Liver (tissue), 9 donors: Measurements from ENCODE around the gene MYB. TPM values are rescaled to one million over a fixed set of nuclear protein-coding genes. Genes with fewer than 3 reads are reported as not detected.

Experiments
- DNase-seq: peaks from one replicate; pipeline ENCODE4 v3.0.0-alpha.2; 2017; ENCODE audit warnings: low spot score
- H3K27ac ChIP-seq, 2 donors: one replicate each; pipeline ENCODE4 v1.7.0; 2013; ENCODE audit warnings: inconsistent platforms in 2 of 2, low read length in 2 of 2, control low read depth in 1 of 2, low read depth in 1 of 2, mild to moderate bottlenecking in 1 of 2
- H3K27me3 ChIP-seq, 4 donors: one replicate each; pipeline versions ENCODE4 v1.6.1 to v1.7.0; 2013; ENCODE audit warnings: low read length in 3 of 4, inconsistent platforms in 1 of 4, mild to moderate bottlenecking in 1 of 4, moderate library complexity in 1 of 4; ENCODE audit not compliant: control insufficient read depth in 4 of 4, insufficient read depth in 4 of 4
- H3K36me3 ChIP-seq, 4 donors: one replicate each; pipeline versions ENCODE4 v1.6.1 to v1.7.0; 2013; ENCODE audit warnings: low read length in 3 of 4, mild to moderate bottlenecking in 3 of 4, low read depth in 1 of 4, moderate library complexity in 1 of 4; ENCODE audit not compliant: control insufficient read depth in 4 of 4, insufficient read depth in 3 of 4
- H3K4me1 ChIP-seq, 4 donors: one replicate each; pipeline versions ENCODE4 v1.6.1 to v1.7.0; 2013; ENCODE audit warnings: low read length in 3 of 4, mild to moderate bottlenecking in 3 of 4, moderate library complexity in 1 of 4; ENCODE audit not compliant: control insufficient read depth in 4 of 4, insufficient read depth in 4 of 4
- H3K4me3 ChIP-seq, 3 donors: one replicate each; pipeline versions ENCODE4 v1.6.1 to v1.7.0; 2013; ENCODE audit warnings: low read length in 3 of 3, control low read depth in 1 of 3, low read depth in 1 of 3, mild to moderate bottlenecking in 1 of 3
- H3K9ac ChIP-seq, 2 donors: one replicate each; pipeline ENCODE4 v1.7.0; 2013; ENCODE audit warnings: low read length in 2 of 2, mild to moderate bottlenecking in 2 of 2, moderate library complexity in 2 of 2, control low read depth in 1 of 2, low read depth in 1 of 2
- H3K9me3 ChIP-seq, 4 donors: one replicate each; pipeline versions ENCODE4 v1.6.1 to v1.7.0; 2013; ENCODE audit warnings: low read length in 3 of 4; ENCODE audit not compliant: control insufficient read depth in 4 of 4
- CTCF ChIP-seq: fragments of 150-350 bp; IDR thresholded peaks from 2 replicates; pipeline ENCODE4 v1.5.1; 2017; ENCODE audit warnings: improper control_type of control experiment, low read depth, low read length; ENCODE audit not compliant: missing input control
- EGR1 ChIP-seq, 2 donors: IDR thresholded peaks; 2 replicates each; pipeline ENCODE4 v1.6.1; 2016 to 2018; ENCODE audit warnings: antibody characterized with exemption in 2 of 2, low read depth in 2 of 2
- FOXA1 ChIP-seq: IDR thresholded peaks from 2 replicates; pipeline ENCODE4 v1.6.1; 2016; ENCODE audit warnings: antibody characterized with exemption
- FOXA2 ChIP-seq: IDR thresholded peaks from 2 replicates; pipeline ENCODE4 v1.6.1; 2016; ENCODE audit warnings: antibody characterized with exemption
- GABPA ChIP-seq, 2 donors: IDR thresholded peaks in 1 of 2; conservative IDR thresholded peaks in 1 of 2; 2 replicates each; pipeline ENCODE4 v1.6.1; 2016; ENCODE audit warnings: antibody characterized with exemption in 2 of 2, mild to moderate bottlenecking in 1 of 2, moderate library complexity in 1 of 2
- HNF4A ChIP-seq, 2 donors: conservative IDR thresholded peaks; 2 replicates each; pipeline ENCODE4 v1.6.1; 2016; ENCODE audit warnings: antibody characterized with exemption in 2 of 2, mild to moderate bottlenecking in 2 of 2
- HNF4G ChIP-seq: IDR thresholded peaks from 2 replicates; pipeline ENCODE4 v1.6.1; 2016; ENCODE audit warnings: antibody characterized with exemption
- JUND ChIP-seq, 2 donors: IDR thresholded peaks; 2 replicates each; pipeline ENCODE4 v1.6.1; 2016; ENCODE audit warnings: antibody characterized with exemption in 2 of 2
- MAX ChIP-seq: IDR thresholded peaks from 2 replicates; pipeline ENCODE4 v1.6.1; 2016; ENCODE audit warnings: antibody characterized with exemption
- NR2F2 ChIP-seq: IDR thresholded peaks from 2 replicates; pipeline ENCODE4 v1.6.1; 2016; ENCODE audit warnings: antibody characterized with exemption
- RAD21 ChIP-seq, 2 donors: IDR thresholded peaks; 2 replicates each; pipeline ENCODE4 v1.6.1; 2016; ENCODE audit warnings: antibody characterized with exemption in 2 of 2, mild to moderate bottlenecking in 2 of 2
- RXRA ChIP-seq, 2 donors: IDR thresholded peaks; 2 replicates each; pipeline ENCODE4 v1.6.1; 2017 to 2018; ENCODE audit warnings: antibody characterized with exemption in 2 of 2, mild to moderate bottlenecking in 1 of 2
- SP1 ChIP-seq: IDR thresholded peaks from 2 replicates; pipeline ENCODE4 v1.6.1; 2018; ENCODE audit warnings: antibody characterized with exemption, mild to moderate bottlenecking
- TAF1 ChIP-seq: conservative IDR thresholded peaks from 2 replicates; pipeline ENCODE4 v1.6.1; 2016; ENCODE audit warnings: antibody characterized with exemption, mild to moderate bottlenecking
- YY1 ChIP-seq: IDR thresholded peaks from 2 replicates; pipeline ENCODE4 v1.6.1; 2016; ENCODE audit warnings: antibody characterized with exemption, mild to moderate bottlenecking
- ZBTB33 ChIP-seq: IDR thresholded peaks from 2 replicates; pipeline ENCODE4 v1.6.1; 2016; ENCODE audit warnings: antibody characterized with exemption
- WGBS: extraction: QIAGEN DNeasy Blood & Tissue Kit; methylation state at CpG from one replicate; pipeline ENCODE4 v1.1.7; 2013; 5-methylcytosine and 5-hydroxymethylcytosine counted together
- polyA plus RNA-seq, 2 donors: library from polyadenylated mRNA; stranded (reverse) in 1 of 2; unstranded in 1 of 2; fragments of 200-250 nt in 1 of 2; fragments of >200 nt in 1 of 2; fragmentation: Nextera tagmentation in 1 of 2; extraction: Ambion mirVana in 1 of 2; gene quantifications; one replicate each; pipeline versions ENCODE4 v1.2.1 to v1.2.3, GENCODE V29; 2013 to 2015
- total RNA-seq, 2 donors: library from RNA; depleted of rRNA; stranded (reverse); fragments of >200 nt; gene quantifications; one replicate each; pipeline ENCODE4 v1.2.3, GENCODE V29; 2014
- TF ChIP-seq, protein P1 (sequence below): IDR thresholded peaks from 2 replicates; pipeline ENCODE4 v1.6.1; 2016; ENCODE audit warnings: antibody characterized with exemption, mild to moderate bottlenecking
- TF ChIP-seq, protein P2 (sequence below): IDR thresholded peaks from 2 replicates; pipeline ENCODE4 v1.6.1; 2016; ENCODE audit warnings: antibody characterized with exemption
- donor health status: healthy.
- donor health status: healthy.
- donor health status: healthy.
- donor health status: healthy.
- donor health status: healthy.

MYB gene
- total and polyA plus RNA-seq, 4 donors = 0.08 to 19.8 (median 0.11) TPM

GRCh38 chr6:135135835-135136234 lies 45.3 kb upstream of the MYB start (continued):
- TF ChIP-seq, protein P1, sequence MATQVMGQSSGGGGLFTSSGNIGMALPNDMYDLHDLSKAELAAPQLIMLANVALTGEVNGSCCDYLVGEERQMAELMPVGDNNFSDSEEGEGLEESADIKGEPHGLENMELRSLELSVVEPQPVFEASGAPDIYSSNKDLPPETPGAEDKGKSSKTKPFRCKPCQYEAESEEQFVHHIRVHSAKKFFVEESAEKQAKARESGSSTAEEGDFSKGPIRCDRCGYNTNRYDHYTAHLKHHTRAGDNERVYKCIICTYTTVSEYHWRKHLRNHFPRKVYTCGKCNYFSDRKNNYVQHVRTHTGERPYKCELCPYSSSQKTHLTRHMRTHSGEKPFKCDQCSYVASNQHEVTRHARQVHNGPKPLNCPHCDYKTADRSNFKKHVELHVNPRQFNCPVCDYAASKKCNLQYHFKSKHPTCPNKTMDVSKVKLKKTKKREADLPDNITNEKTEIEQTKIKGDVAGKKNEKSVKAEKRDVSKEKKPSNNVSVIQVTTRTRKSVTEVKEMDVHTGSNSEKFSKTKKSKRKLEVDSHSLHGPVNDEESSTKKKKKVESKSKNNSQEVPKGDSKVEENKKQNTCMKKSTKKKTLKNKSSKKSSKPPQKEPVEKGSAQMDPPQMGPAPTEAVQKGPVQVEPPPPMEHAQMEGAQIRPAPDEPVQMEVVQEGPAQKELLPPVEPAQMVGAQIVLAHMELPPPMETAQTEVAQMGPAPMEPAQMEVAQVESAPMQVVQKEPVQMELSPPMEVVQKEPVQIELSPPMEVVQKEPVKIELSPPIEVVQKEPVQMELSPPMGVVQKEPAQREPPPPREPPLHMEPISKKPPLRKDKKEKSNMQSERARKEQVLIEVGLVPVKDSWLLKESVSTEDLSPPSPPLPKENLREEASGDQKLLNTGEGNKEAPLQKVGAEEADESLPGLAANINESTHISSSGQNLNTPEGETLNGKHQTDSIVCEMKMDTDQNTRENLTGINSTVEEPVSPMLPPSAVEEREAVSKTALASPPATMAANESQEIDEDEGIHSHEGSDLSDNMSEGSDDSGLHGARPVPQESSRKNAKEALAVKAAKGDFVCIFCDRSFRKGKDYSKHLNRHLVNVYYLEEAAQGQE = no peak
- TF ChIP-seq NR2F2 (no peak), EGR1 (IDR thresholded peaks at IDR 0.05; ENCODE audit: low read depth in 2 of 2) (no peak), YY1 (no peak)

DNA sequence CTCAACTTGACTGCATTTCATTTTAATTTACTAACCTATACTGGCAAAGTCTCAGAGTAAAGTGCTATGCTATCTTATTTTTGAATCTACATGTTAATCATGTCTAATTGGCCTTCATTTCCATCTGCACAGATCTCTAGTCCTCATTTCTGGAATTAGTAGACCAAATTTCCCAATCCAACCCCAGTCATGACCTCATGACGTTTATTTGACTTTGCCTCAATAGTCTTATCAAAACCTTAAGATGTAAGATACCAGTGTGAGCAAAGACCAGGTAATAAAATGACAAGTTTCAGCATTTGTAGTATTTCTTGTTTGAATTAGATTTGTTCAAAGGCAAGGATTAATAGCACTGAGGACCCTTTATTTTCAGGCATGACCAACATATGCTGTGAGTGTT lies 43.3 kb upstream of the MYB start:
- no peak for DNase-seq
- H3K27me3 ChIP-seq = no peaks in the 10 kb centered on the region
- no peaks in the 10 kb centered on the region for H3K4me1 ChIP-seq
- no peak overlapping the region for H3K27ac ChIP-seq
- H3K9ac ChIP-seq = no peak overlapping the region
- H3K4me3 ChIP-seq = no peak overlapping the region
- H3K36me3 ChIP-seq = no peaks in the 10 kb centered on the region
- no peaks in the 10 kb centered on the region for H3K9me3 ChIP-seq
- 32% methylated on average over 1 of the region's 1 CpG for WGBS
- TF ChIP-seq TAF1 = no peak
- TF ChIP-seq HNF4G = no peak
- TF ChIP-seq FOXA2 = no peak
- TF ChIP-seq RAD21 (IDR thresholded peaks at IDR 0.05) = no peak
- TF ChIP-seq ZBTB33 = no peak
- TF ChIP-seq RXRA (IDR thresholded peaks at IDR 0.05) = no peak
- no peak for TF ChIP-seq FOXA1
- TF ChIP-seq, protein P1 = no peak
- TF ChIP-seq YY1 = no peak
- TF ChIP-seq SP1 = no peak
- TF ChIP-seq MAX = no peak
- TF ChIP-seq EGR1 (IDR thresholded peaks at IDR 0.05; ENCODE audit: low read depth in 2 of 2) = no peak
- TF ChIP-seq JUND (IDR thresholded peaks at IDR 0.05) = no peak
- TF ChIP-seq, protein P2, sequence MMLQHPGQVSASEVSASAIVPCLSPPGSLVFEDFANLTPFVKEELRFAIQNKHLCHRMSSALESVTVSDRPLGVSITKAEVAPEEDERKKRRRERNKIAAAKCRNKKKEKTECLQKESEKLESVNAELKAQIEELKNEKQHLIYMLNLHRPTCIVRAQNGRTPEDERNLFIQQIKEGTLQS = no peak
- no peak for TF ChIP-seq HNF4A (conservative IDR thresholded peaks at IDR 0.05)
- TF ChIP-seq CTCF = no peak
- no peak for TF ChIP-seq GABPA (IDR thresholded peaks at IDR 0.05 in 1 of 2, conservative IDR thresholded peaks at IDR 0.05 in 1 of 2)
- no peak for TF ChIP-seq NR2F2
